IMR-90 (cell line): Measurements from ENCODE around the gene PRAME. TPM values are rescaled to one million over a fixed set of nuclear protein-coding genes. Genes with fewer than 3 reads are reported as not detected.

Experiments
- ATAC-seq: fragments of 200-7000 bp; cut with Tn5 transposase; 2 replicates; pipeline ENCODE4 v1.9.1; 2020; ENCODE audit warnings: low read depth, mild to moderate bottlenecking, moderate library complexity
- BruUV-seq: library from RNA; stranded (reverse); fragments of 400-500 nt; replicated peaks from 2 replicates; lab custom pipeline; 2021; lab: Mats Ljungman, UMichigan
- CTCF ChIA-PET: fragments of 300-600 bp; formaldehyde crosslinking; extraction: SDS; loops from one replicate; lab custom pipeline; 2021; ENCODE audit warnings: antibody characterized with exemption; lab: Yijun Ruan, JAX
- POLR2A ChIA-PET: fragments of 300-600 bp; sonication (Branson Sonifier 250); formaldehyde crosslinking; loops from one replicate; lab custom pipeline; 2022; ENCODE audit warnings: antibody characterized with exemption; ENCODE audit not compliant: unreplicated experiment; lab: Charles Lee
- DNase-seq: peaks from one replicate; pipeline ENCODE4 v3.0.0; 2013
- H2AFZ ChIP-seq: replicated peaks from 2 replicates; pipeline ENCODE3; 2013; ENCODE audit warnings: low read length, mild to moderate bottlenecking; ENCODE audit not compliant: poor library complexity
- H2AK5ac ChIP-seq: 2 replicates; pipeline ENCODE4 v1.6.1; 2013; ENCODE audit warnings: low read depth, low read length, inconsistent platforms
- H2AK9ac ChIP-seq: replicated peaks from 2 replicates; pipeline ENCODE3; 2013; ENCODE audit warnings: mild to moderate bottlenecking, low read depth, low read length, moderate library complexity; ENCODE audit not compliant: poor library complexity
- H2BK120ac ChIP-seq: 2 replicates; pipeline ENCODE4 v1.6.1; 2013; ENCODE audit warnings: low read depth, low read length, inconsistent platforms
- H2BK15ac ChIP-seq: 3 replicates; pipeline ENCODE4 v1.6.1; 2013; ENCODE audit warnings: low read depth, low read length, inconsistent platforms
- H2BK20ac ChIP-seq: 2 replicates; pipeline ENCODE4 v1.6.1; 2013; ENCODE audit warnings: low read depth, mild to moderate bottlenecking, inconsistent platforms, low read length, moderate library complexity
- H2BK5ac ChIP-seq: 2 replicates; pipeline ENCODE4 v1.6.1; 2013; ENCODE audit warnings: mild to moderate bottlenecking, low read depth, low read length, inconsistent platforms; ENCODE audit not compliant: poor library complexity, severe bottlenecking
- H3K14ac ChIP-seq: replicated peaks from 2 replicates; pipeline ENCODE4 v1.6.1; 2013; ENCODE audit warnings: low read depth, low read length, inconsistent platforms
- H3K18ac ChIP-seq: 2 replicates; pipeline ENCODE4 v1.6.1; 2013; ENCODE audit warnings: low read depth, low read length, control low read depth
- H3K23ac ChIP-seq: 2 replicates; pipeline ENCODE4 v1.6.1; 2013; ENCODE audit warnings: low read depth, low read length, inconsistent platforms
- H3K27ac ChIP-seq: 2 replicates; pipeline ENCODE4 v1.5.1; 2013; ENCODE audit warnings: mild to moderate bottlenecking, control low read depth, low read length; ENCODE audit not compliant: insufficient read depth
- H3K27me3 ChIP-seq: 2 replicates; pipeline ENCODE4 v1.6.1; 2013; ENCODE audit warnings: low read length; ENCODE audit not compliant: control insufficient read depth, insufficient read depth
- H3K36me3 ChIP-seq: 2 replicates; pipeline ENCODE4 v1.6.1; 2013; ENCODE audit warnings: low read length, mixed read lengths; ENCODE audit not compliant: control insufficient read depth, insufficient read depth
- H3K4ac ChIP-seq: 2 replicates; pipeline ENCODE4 v1.6.1; 2013; ENCODE audit warnings: low read depth, low read length, inconsistent platforms
- H3K4me1 ChIP-seq: 2 replicates; pipeline ENCODE4 v1.6.1; 2013; ENCODE audit warnings: low read length, mixed read lengths; ENCODE audit not compliant: control insufficient read depth, insufficient read depth
- H3K4me2 ChIP-seq: 2 replicates; pipeline ENCODE4 v1.6.1; 2013; ENCODE audit warnings: low read depth, mild to moderate bottlenecking, control low read depth, low read length, moderate library complexity
- H3K4me3 ChIP-seq: 2 replicates; pipeline ENCODE4 v1.5.1; 2013; ENCODE audit warnings: low read depth, mild to moderate bottlenecking, control low read depth, low read length, moderate library complexity; ENCODE audit not compliant: insufficient read depth
- H3K56ac ChIP-seq: 2 replicates; pipeline ENCODE4 v1.6.1; 2013; ENCODE audit warnings: low read length, inconsistent platforms; ENCODE audit not compliant: insufficient read depth; ENCODE audit errors: extremely low read depth
- H3K79me1 ChIP-seq, 2 experiments: 2 replicates each; pipeline ENCODE4 v1.6.1; 2013; ENCODE audit warnings: low read length in 2 of 2, inconsistent platforms in 1 of 2, low read depth in 1 of 2
- H3K9ac ChIP-seq: 2 replicates; pipeline ENCODE4 v1.6.1; 2013; ENCODE audit warnings: low read depth, low read length, control low read depth
- H3K9me1 ChIP-seq: 2 replicates; pipeline ENCODE4 v1.6.1; 2013; ENCODE audit warnings: low read length, inconsistent platforms; ENCODE audit not compliant: insufficient read depth
- H3K9me3 ChIP-seq: 2 replicates; pipeline ENCODE4 v1.6.1; 2013; ENCODE audit warnings: low read length; ENCODE audit not compliant: control insufficient read depth, insufficient read depth
- H4K20me1 ChIP-seq: 2 replicates; pipeline ENCODE4 v1.6.1; 2013; ENCODE audit warnings: low read length, inconsistent platforms; ENCODE audit not compliant: insufficient read depth
- H4K5ac ChIP-seq: 2 replicates; pipeline ENCODE4 v1.6.1; 2013; ENCODE audit warnings: mild to moderate bottlenecking, low read depth, low read length, control low read depth
- H4K8ac ChIP-seq, 2 experiments: 2 replicates each; pipeline ENCODE4 v1.6.1; 2013; ENCODE audit warnings: low read depth in 2 of 2, low read length in 2 of 2, control low read depth in 1 of 2, inconsistent platforms in 1 of 2
- H4K91ac ChIP-seq: 2 replicates; pipeline ENCODE4 v1.6.1; 2013; ENCODE audit warnings: low read depth, low read length, inconsistent platforms; ENCODE audit not compliant: insufficient read depth
- BHLHE40 ChIP-seq: fragments of 150-350 bp; IDR thresholded peaks from 2 replicates; pipeline ENCODE4 v1.6.1; 2016; ENCODE audit warnings: mild to moderate bottlenecking, low read depth, low read length
- CEBPB ChIP-seq: IDR thresholded peaks from 2 replicates; pipeline ENCODE4 v1.6.1; 2012; ENCODE audit warnings: low read depth, low read length, improper control_type of control experiment
- CHD1 ChIP-seq: IDR thresholded peaks from 2 replicates; pipeline ENCODE4 v1.6.1; 2012; ENCODE audit warnings: low read depth, low read length, improper control_type of control experiment
- FOS ChIP-seq: fragments of 150-350 bp; IDR thresholded peaks from 2 replicates; pipeline ENCODE4 v1.6.1; 2016; ENCODE audit warnings: low read depth, low read length
- MAFK ChIP-seq: IDR thresholded peaks from 2 replicates; pipeline ENCODE4 v1.6.1; 2012; ENCODE audit warnings: low read depth, low read length, improper control_type of control experiment
- MAZ ChIP-seq: IDR thresholded peaks from 2 replicates; pipeline ENCODE4 v1.6.1; 2012; ENCODE audit warnings: low read depth, mild to moderate bottlenecking, low read length, improper control_type of control experiment, moderate library complexity, borderline replicate concordance
- MXI1 ChIP-seq: IDR thresholded peaks from 2 replicates; pipeline ENCODE4 v1.6.1; 2012; ENCODE audit warnings: low read depth, mild to moderate bottlenecking, low read length, moderate library complexity, borderline replicate concordance
- NFE2L2 ChIP-seq: fragments of 150-350 bp; IDR thresholded peaks from 2 replicates; pipeline ENCODE4 v1.6.1; 2016; ENCODE audit warnings: low read depth, mild to moderate bottlenecking, low read length
- POLR2A ChIP-seq: IDR thresholded peaks from 2 replicates; pipeline ENCODE4 v1.6.1; 2012; ENCODE audit warnings: mild to moderate bottlenecking, low read depth, low read length
- RAD21 ChIP-seq: IDR thresholded peaks from 2 replicates; pipeline ENCODE4 v1.6.1; 2012; ENCODE audit warnings: low read length, improper control_type of control experiment
- RCOR1 ChIP-seq: IDR thresholded peaks from 2 replicates; pipeline ENCODE4 v1.6.1; 2012; ENCODE audit warnings: mild to moderate bottlenecking, low read length, improper control_type of control experiment; ENCODE audit not compliant: insufficient replicate concordance
- RFX5 ChIP-seq: IDR thresholded peaks from 2 replicates; pipeline ENCODE4 v1.8.0; 2012; ENCODE audit warnings: low read depth, mild to moderate bottlenecking, low read length, moderate library complexity
- SMC3 ChIP-seq: fragments of 150-350 bp; IDR thresholded peaks from 2 replicates; pipeline ENCODE4 v1.6.1; 2016; ENCODE audit warnings: low read depth, mild to moderate bottlenecking, antibody characterized with exemption, low read length, moderate library complexity
- USF2 ChIP-seq: fragments of 150-350 bp; IDR thresholded peaks from 2 replicates; pipeline ENCODE4 v1.6.1; 2017; ENCODE audit warnings: mild to moderate bottlenecking, antibody characterized with exemption, low read length, low read depth
- WGBS, 2 experiments: methylation state at CpG; one replicate each; pipeline versions ENCODE4 v1.1.5 to v1.1.7; 2013; ENCODE audit warnings: missing lambda C conversion rate in 2 of 2; ENCODE audit not compliant: insufficient read length in 1 of 2; ENCODE audit errors: extremely low coverage in 2 of 2; 5-methylcytosine and 5-hydroxymethylcytosine counted together
- dilution Hi-C: fragments of 300-500 bp; cut with HindIII; formaldehyde crosslinking; loops from one replicate; pipeline ENCODE4 v1.14.3; 2018; ENCODE audit warnings: low sequenced_read_pairs; ENCODE audit not compliant: unreplicated experiment
- in situ Hi-C: fragments of 300-500 bp; cut with MboI; formaldehyde crosslinking; loops from 3 replicates; pipeline ENCODE4 v1.14.3; 2019; ENCODE audit warnings: low sequenced_read_pairs, inconsistent platforms, mixed read lengths
- intact Hi-C: fragments of 100-400 bp; cut with micrococcal nuclease; formaldehyde crosslinking; loops from 2 replicates; pipeline ENCODE4 v1.10.0; 2022
- polyA plus RNA-seq, 3 experiments: library from polyadenylated mRNA; depleted of rRNA; stranded (reverse); fragments of >200 nt; gene quantifications; 2 replicates each; pipeline ENCODE4 v1.2.3, GENCODE V29; 2012; ENCODE audit warnings: low replicate concordance in 1 of 3
- total RNA-seq: library from RNA; depleted of rRNA; stranded (reverse); fragments of >200 nt; gene quantifications from 2 replicates; pipeline ENCODE4 v1.2.3, GENCODE V29; 2012
- TF ChIP-seq, protein P1 (sequence below): fragments of 150-350 bp; IDR thresholded peaks from 2 replicates; pipeline ENCODE4 v1.6.1; 2016; ENCODE audit warnings: low read depth, mild to moderate bottlenecking, low read length, moderate library complexity, borderline replicate concordance
- TF ChIP-seq, protein P2 (sequence below): conservative IDR thresholded peaks from 2 replicates; pipeline ENCODE4 v1.5.1; 2012; ENCODE audit warnings: mild to moderate bottlenecking, low read depth, low read length, improper control_type of control experiment

Gene PRAME
- total and polyA plus RNA-seq, 2 of the 4 experiments (the other 2 are of a cell fraction): not detected

DNA sequence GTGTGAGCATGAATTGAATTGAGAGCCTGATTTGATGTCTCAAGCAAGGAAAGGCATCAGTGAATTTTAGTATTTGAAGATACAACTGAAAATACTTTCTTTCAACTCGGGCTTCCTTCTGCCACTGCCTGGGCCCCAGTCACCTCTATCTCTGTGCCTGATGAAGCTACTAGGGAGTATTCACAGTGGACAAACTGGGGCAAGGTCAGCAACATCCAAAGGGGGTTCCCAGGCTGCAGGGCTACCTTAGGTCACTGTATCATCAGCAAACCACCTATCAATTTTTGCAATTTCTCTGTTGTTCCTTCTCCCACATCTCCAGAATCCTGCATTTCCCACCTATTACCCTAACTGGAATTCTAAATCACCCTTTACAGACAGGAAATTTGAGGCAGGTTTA, 10.2 kb downstream of the PRAME start:
- H2BK20ac ChIP-seq: no peak overlapping the region
- no peak overlapping the region for H3K4ac ChIP-seq
- dilution Hi-C loops (no loop called here), intact Hi-C loops (no loop called here), in situ Hi-C loops (no loop called here)
- BruUV-seq: no TSS peak
- no peak overlapping the region for H3K14ac ChIP-seq
- no peaks in the 10 kb centered on the region for H3K36me3 ChIP-seq
- no peak overlapping the region for H2BK120ac ChIP-seq
- peaks cover 17% of the 10 kb centered on the region for H3K27me3 ChIP-seq
- ChIA-PET CTCF (no interaction called here), POLR2A (no interaction called here)
- no peak overlapping the region for H2AK9ac ChIP-seq
- H3K27ac ChIP-seq: no peak overlapping the region
- no peak overlapping the region for H4K8ac ChIP-seq
- H2AFZ ChIP-seq: no peak overlapping the region
- no peak overlapping the region for H2BK5ac ChIP-seq
- no CpG with 5 or more reads among the region's 1 CpG for WGBS, 2 experiments
- no peak overlapping the region for H3K56ac ChIP-seq
- H3K18ac ChIP-seq: no peak overlapping the region
- H2AK5ac ChIP-seq: no peak overlapping the region
- no peak overlapping the region for H3K23ac ChIP-seq
- no peak overlapping the region for H3K9ac ChIP-seq
- no peaks in the 10 kb centered on the region for H4K20me1 ChIP-seq
- H4K5ac ChIP-seq: no peak overlapping the region
- H3K9me1 ChIP-seq: no peaks in the 10 kb centered on the region
- H3K4me2 ChIP-seq: no peak overlapping the region
- H2BK15ac ChIP-seq: no peak overlapping the region
- no peaks in the 10 kb centered on the region for H3K79me1 ChIP-seq
- H3K4me1 ChIP-seq: no peaks in the 10 kb centered on the region
- no peaks in the 10 kb centered on the region for H3K9me3 ChIP-seq
- ATAC-seq (no peak), DNase-seq (no peak)
- H3K4me3 ChIP-seq: no peak overlapping the region
- TF ChIP-seq, protein P1, sequence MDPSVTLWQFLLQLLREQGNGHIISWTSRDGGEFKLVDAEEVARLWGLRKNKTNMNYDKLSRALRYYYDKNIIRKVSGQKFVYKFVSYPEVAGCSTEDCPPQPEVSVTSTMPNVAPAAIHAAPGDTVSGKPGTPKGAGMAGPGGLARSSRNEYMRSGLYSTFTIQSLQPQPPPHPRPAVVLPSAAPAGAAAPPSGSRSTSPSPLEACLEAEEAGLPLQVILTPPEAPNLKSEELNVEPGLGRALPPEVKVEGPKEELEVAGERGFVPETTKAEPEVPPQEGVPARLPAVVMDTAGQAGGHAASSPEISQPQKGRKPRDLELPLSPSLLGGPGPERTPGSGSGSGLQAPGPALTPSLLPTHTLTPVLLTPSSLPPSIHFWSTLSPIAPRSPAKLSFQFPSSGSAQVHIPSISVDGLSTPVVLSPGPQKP: no peak
- no peak for TF ChIP-seq CHD1
- no peak for TF ChIP-seq NFE2L2
- TF ChIP-seq RAD21: no peak
- no peak for TF ChIP-seq POLR2A
- TF ChIP-seq, protein P2, sequence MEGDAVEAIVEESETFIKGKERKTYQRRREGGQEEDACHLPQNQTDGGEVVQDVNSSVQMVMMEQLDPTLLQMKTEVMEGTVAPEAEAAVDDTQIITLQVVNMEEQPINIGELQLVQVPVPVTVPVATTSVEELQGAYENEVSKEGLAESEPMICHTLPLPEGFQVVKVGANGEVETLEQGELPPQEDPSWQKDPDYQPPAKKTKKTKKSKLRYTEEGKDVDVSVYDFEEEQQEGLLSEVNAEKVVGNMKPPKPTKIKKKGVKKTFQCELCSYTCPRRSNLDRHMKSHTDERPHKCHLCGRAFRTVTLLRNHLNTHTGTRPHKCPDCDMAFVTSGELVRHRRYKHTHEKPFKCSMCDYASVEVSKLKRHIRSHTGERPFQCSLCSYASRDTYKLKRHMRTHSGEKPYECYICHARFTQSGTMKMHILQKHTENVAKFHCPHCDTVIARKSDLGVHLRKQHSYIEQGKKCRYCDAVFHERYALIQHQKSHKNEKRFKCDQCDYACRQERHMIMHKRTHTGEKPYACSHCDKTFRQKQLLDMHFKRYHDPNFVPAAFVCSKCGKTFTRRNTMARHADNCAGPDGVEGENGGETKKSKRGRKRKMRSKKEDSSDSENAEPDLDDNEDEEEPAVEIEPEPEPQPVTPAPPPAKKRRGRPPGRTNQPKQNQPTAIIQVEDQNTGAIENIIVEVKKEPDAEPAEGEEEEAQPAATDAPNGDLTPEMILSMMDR: no peak
- no peak for TF ChIP-seq USF2
- TF ChIP-seq MAZ: no peak
- no peak for TF ChIP-seq RFX5
- TF ChIP-seq CEBPB: no peak
- no peak for TF ChIP-seq MXI1
- TF ChIP-seq FOS: no peak
- no peak for TF ChIP-seq MAFK
- TF ChIP-seq RCOR1: no peak
- no peak for TF ChIP-seq SMC3
- TF ChIP-seq BHLHE40: no peak
- H4K91ac ChIP-seq: no peak overlapping the region
